HepG2 (cell line): Measurements from ENCODE around the gene BAG5.

ENCODE experiments used
- MBNL3 ChIP-seq: fragments of 250-450 bp; sonication (Bioruptor Pico); conservative IDR thresholded peaks from 2 replicates; pipeline ENCODE4 v1.8.0; 2022; ENCODE audit warnings: mild to moderate bottlenecking, inconsistent platforms
- NR2C2 ChIP-seq: sonication (generic); formaldehyde crosslinking; IDR thresholded peaks from 2 replicates; pipeline ENCODE4 v1.4.0; 2020; ENCODE audit warnings: missing genetic modification reagents, mild to moderate bottlenecking, moderate library complexity, borderline replicate concordance
- SP2 ChIP-seq: sonication (generic); formaldehyde crosslinking; IDR thresholded peaks from 2 replicates; pipeline ENCODE4 v1.5.1; 2020; ENCODE audit warnings: mild to moderate bottlenecking, missing genetic modification reagents
- STAT5B ChIP-seq: sonication (generic); formaldehyde crosslinking; IDR thresholded peaks from 2 replicates; pipeline ENCODE4 v1.4.0; 2020; ENCODE audit warnings: missing genetic modification reagents
- TEAD2 ChIP-seq: sonication (generic); formaldehyde crosslinking; IDR thresholded peaks from 2 replicates; pipeline ENCODE4 v1.9.0; 2021; ENCODE audit warnings: missing genetic modification reagents
- YEATS4 ChIP-seq: sonication (generic); formaldehyde crosslinking; IDR thresholded peaks from 2 replicates; pipeline ENCODE4 v1.4.0; 2020; ENCODE audit warnings: missing genetic modification reagents, borderline replicate concordance
- YY1 ChIP-seq: IDR thresholded peaks from 2 replicates; pipeline ENCODE4 v1.6.1; 2011; ENCODE audit warnings: low read length, low read depth, moderate library complexity, mild to moderate bottlenecking; ENCODE audit not compliant: insufficient read depth, insufficient replicate concordance
- ZNF460 ChIP-seq: sonication (generic); formaldehyde crosslinking; IDR thresholded peaks from 2 replicates; pipeline ENCODE4 v1.5.1; 2020; ENCODE audit warnings: missing genetic modification reagents, mild to moderate bottlenecking, borderline replicate concordance
- ZZZ3 ChIP-seq: sonication (generic); formaldehyde crosslinking; IDR thresholded peaks from 2 replicates; pipeline ENCODE4 v1.4.0; 2020; ENCODE audit warnings: missing genetic modification reagents, mild to moderate bottlenecking, borderline replicate concordance
- TF ChIP-seq, protein P1 (sequence below): sonication (generic); formaldehyde crosslinking; IDR thresholded peaks from 2 replicates; pipeline ENCODE4 v1.5.0; 2020; ENCODE audit warnings: mild to moderate bottlenecking, missing genetic modification reagents, moderate library complexity

DNA sequence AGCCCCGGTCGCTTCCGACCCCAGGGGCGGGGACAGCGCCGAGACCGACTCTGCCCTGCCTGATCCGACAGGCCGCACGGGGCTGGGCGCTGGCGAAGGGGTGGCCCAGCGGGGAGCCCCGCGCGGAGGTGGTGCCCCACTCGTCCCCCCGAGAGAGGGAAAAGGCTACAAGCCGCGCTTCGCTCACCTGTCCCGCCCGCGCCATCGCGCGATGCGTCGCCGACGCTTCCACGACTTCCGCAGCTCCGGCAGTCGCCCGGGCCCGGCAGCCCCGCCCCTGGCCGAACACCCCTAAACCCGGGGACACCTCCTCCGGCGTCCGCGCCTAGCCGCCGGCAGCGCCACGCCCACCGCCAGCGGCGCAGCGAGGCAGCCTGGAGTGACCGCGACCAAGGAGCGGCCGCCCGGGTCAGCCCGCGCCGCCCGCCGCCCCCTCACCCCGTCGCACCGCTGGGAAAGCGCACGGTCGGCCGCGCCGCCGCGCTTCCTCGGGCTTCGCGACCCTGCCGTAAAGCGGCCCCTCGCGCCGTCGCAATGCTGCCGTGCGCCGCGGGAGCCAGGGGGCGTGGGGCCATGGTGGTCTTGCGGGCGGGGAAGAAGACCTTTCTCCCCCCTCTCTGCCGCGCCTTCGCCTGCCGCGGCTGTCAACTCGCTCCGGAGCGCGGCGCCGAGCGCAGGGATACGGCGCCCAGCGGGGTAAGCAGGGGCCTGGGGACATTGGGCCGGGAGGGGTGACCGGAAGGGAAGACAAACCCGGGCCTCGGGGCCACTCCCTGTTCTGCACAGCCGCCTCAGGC lies at the start of gene BAG5, which contains the start of gene COA8:
- TF ChIP-seq, protein P1, sequence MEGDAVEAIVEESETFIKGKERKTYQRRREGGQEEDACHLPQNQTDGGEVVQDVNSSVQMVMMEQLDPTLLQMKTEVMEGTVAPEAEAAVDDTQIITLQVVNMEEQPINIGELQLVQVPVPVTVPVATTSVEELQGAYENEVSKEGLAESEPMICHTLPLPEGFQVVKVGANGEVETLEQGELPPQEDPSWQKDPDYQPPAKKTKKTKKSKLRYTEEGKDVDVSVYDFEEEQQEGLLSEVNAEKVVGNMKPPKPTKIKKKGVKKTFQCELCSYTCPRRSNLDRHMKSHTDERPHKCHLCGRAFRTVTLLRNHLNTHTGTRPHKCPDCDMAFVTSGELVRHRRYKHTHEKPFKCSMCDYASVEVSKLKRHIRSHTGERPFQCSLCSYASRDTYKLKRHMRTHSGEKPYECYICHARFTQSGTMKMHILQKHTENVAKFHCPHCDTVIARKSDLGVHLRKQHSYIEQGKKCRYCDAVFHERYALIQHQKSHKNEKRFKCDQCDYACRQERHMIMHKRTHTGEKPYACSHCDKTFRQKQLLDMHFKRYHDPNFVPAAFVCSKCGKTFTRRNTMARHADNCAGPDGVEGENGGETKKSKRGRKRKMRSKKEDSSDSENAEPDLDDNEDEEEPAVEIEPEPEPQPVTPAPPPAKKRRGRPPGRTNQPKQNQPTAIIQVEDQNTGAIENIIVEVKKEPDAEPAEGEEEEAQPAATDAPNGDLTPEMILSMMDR (CRISPR knock-in tag): peak; percentile 17; the same call in 1 of the 2 replicates
- no peak for TF ChIP-seq MBNL3
- peak; percentile 82 for TF ChIP-seq NR2C2 (CRISPR knock-in tag)
- no peak for TF ChIP-seq ZZZ3
- TF ChIP-seq YY1: peak; percentile 75
- TF ChIP-seq STAT5B: no peak
- TF ChIP-seq ZNF460 (CRISPR knock-in tag): no peak
- no peak for TF ChIP-seq SP2 (CRISPR knock-in tag)
- no peak for TF ChIP-seq TEAD2
- peak; percentile 82 for TF ChIP-seq YEATS4
